SK-MEL-5 (cell line): ENCODE measurements around the gene CACNA1C. TPM values are rescaled to one million over a fixed set of nuclear protein-coding genes. Genes with fewer than 3 reads are reported as not detected.
"Not testable (repeated sequence)": the region's sequence is repeated elsewhere in the genome, so short reads cannot be mapped to it uniquely, and the experiment has no call there.

Experiments used
- DNase-seq: peaks from one replicate; pipeline ENCODE4 v3.0.0-alpha.2; 2016; ENCODE audit warnings: low read depth, low spot score
- in situ Hi-C: cut with HindIII; loops from 2 replicates; pipeline ENCODE4 v1.10.0; 2016; ENCODE audit warnings: low sequenced_read_pairs, high pct_unique_total_duplicates, low pct_unique_long_range_greater_than_20kb
- total RNA-seq: library from RNA; depleted of rRNA; stranded (reverse); fragments of >200 nt; shearing (Covaris generic); gene quantifications from 2 replicates; pipeline ENCODE4 v1.2.3, GENCODE V29; 2014

CACNA1C gene
- total RNA-seq, 1 experiment from 2014 or later, result 0.05 TPM

- in situ Hi-C loops, result no loop called here
- no peak for DNase-seq
Observed at GRCh38 chr12:2244013-2244861, 191.4 kb downstream of the CACNA1C start.

GRCh38 chr12:2246358-2246757 is 193.6 kb downstream of the CACNA1C start:
- no peak for DNase-seq
- in situ Hi-C loops, result no loop called here

GRCh38 chr12:2247120-2247519 is 194.3 kb downstream of the CACNA1C start:
- in situ Hi-C loops, result no loop called here
- DNase-seq, result no peak

- in situ Hi-C loops, result no loop called here
- DNase-seq, result no peak
Observed at GRCh38 chr12:2247596-2247995, 194.8 kb downstream of the CACNA1C start.

- in situ Hi-C loops, result no loop called here
- no peak for DNase-seq
Observed at GRCh38 chr12:2248087-2248900, 195.5 kb downstream of the CACNA1C start.

GRCh38 chr12:2248901-2249381 is 196.2 kb downstream of the CACNA1C start:
- in situ Hi-C loops, result no loop called here
- DNase-seq, result no peak

- in situ Hi-C loops, result no loop called here
- no peak for DNase-seq
Observed at GRCh38 chr12:2250797-2251196, 198.0 kb downstream of the CACNA1C start.

GRCh38 chr12:2251526-2252209 is 198.9 kb downstream of the CACNA1C start:
- DNase-seq, result no peak
- in situ Hi-C loops, result no loop called here

GRCh38 chr12:2255311-2255710 is 202.5 kb downstream of the CACNA1C start:
- in situ Hi-C loops, result no loop called here
- DNase-seq, result no peak

GRCh38 chr12:2255731-2256130 is 202.9 kb downstream of the CACNA1C start:
- DNase-seq, in situ Hi-C loops: not testable (repeated sequence)

- in situ Hi-C loops, result no loop called here
- DNase-seq, result no peak
Observed at GRCh38 chr12:2256453-2256852, 203.7 kb downstream of the CACNA1C start.

- no peak for DNase-seq
Observed at GRCh38 chr12:2256915-2257314, 204.1 kb downstream of the CACNA1C start.

GRCh38 chr12:2258025-2258424 is 205.2 kb downstream of the CACNA1C start:
- in situ Hi-C loops, result no loop called here
- no peak for DNase-seq

More at GRCh38 chr12:2256915-2257314, 204.1 kb downstream of the CACNA1C start:
- in situ Hi-C loops, result no loop called here

GRCh38 chr12:2259369-2259768 is 206.6 kb downstream of the CACNA1C start:
- in situ Hi-C loops, result no loop called here
- no peak for DNase-seq

- no peak for DNase-seq
- in situ Hi-C loops, result no loop called here
Observed at GRCh38 chr12:2260441-2260840, 207.7 kb downstream of the CACNA1C start.

- in situ Hi-C loops, result no loop called here
- no peak for DNase-seq
Observed at GRCh38 chr12:2261708-2262107, 208.9 kb downstream of the CACNA1C start.

- in situ Hi-C loops, result no loop called here
- no peak for DNase-seq
Observed at GRCh38 chr12:2262449-2262848, 209.7 kb downstream of the CACNA1C start.

GRCh38 chr12:2263901-2264300 is 211.1 kb downstream of the CACNA1C start:
- in situ Hi-C loops, result no loop called here
- DNase-seq, result no peak
